ENCODE results near the gene LATS1. TPM values are rescaled to one million over a fixed set of nuclear protein-coding genes. Genes with fewer than 3 reads are reported as not detected.

The LATS1 gene
- total RNA-seq, 1 experiment from 2014 or later = 25.1 TPM

DNA sequence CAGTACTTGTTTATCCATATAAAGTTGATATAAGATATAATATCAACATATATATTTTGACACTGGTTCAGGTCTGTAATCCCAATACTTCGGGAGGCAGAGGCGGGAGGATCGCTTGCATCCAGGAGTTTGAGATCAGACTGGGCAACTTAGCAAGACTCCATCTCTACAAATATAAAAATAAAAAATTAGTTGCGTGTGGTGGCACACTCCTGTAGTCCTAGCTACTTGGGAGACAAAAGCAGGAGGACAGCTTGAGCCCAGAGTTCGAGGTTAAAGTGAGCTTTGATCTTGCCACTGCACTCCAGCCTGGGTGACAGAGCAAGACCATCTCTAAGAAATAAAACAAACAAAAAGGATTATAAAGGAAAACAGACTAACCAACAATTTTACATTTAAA, 60.5 kb downstream of the LATS1 start:
- Histone ChIP-seq H3K14ac (ENCODE audit: insufficient read depth, low read length) (no peak overlapping the region), H2AFZ (ENCODE audit: low read length) (no peak overlapping the region), H3T11ph (ENCODE audit: low read length) (no peak overlapping the region), H4K91ac (ENCODE audit: insufficient read length, low read depth, low read length) (no peak overlapping the region), H4K5ac (ENCODE audit: insufficient read length, low read depth, low read length) (no peak overlapping the region), H3K4me2 (ENCODE audit: insufficient read depth, insufficient read length, low read length) (no peak overlapping the region), H3K23me2 (ENCODE audit: insufficient read length, low read depth, low read length, poor library complexity, severe bottlenecking) (no peaks in the 10 kb centered on the region), H4K20me1 (ENCODE audit: control insufficient read depth, insufficient read depth, insufficient read length) (no peaks in the 10 kb centered on the region), H3K23ac (ENCODE audit: insufficient read length, low read depth, low read length) (no peak overlapping the region), H3K79me1 (ENCODE audit: insufficient read depth, low read depth, low read length, poor library complexity, severe bottlenecking) (no peaks in the 10 kb centered on the region), H3K4ac (ENCODE audit: low read depth, low read length) (no peak overlapping the region), H3K27ac (ENCODE audit: insufficient read length, low read depth, low read length) (no peak overlapping the region), H2BK12ac (ENCODE audit: insufficient read length, low read depth, low read length) (no peak overlapping the region), H2BK15ac (ENCODE audit: low read depth, low read length) (no peak overlapping the region), H2AK5ac (ENCODE audit: insufficient read length, low read length) (no peak overlapping the region), H3K79me2 (ENCODE audit: insufficient read depth, low read length) (no peaks in the 10 kb centered on the region), H3K9ac (ENCODE audit: extremely low read depth, insufficient read length, low read length) (no peak overlapping the region), H3K4me1 (ENCODE audit: insufficient read depth, low read length) (no peaks in the 10 kb centered on the region), H2BK20ac (ENCODE audit: low read depth, low read length, poor library complexity, severe bottlenecking) (no peak overlapping the region), H3K9me3 (ENCODE audit: control insufficient read depth, low read depth, low read length) (no peaks in the 10 kb centered on the region), H3K56ac (ENCODE audit: insufficient read length, low read depth, low read length) (no peak overlapping the region), H2BK120ac (ENCODE audit: low read depth, low read length, poor library complexity, severe bottlenecking) (no peak overlapping the region), H3K27me3 (ENCODE audit: insufficient read depth, low read length) (no peaks in the 10 kb centered on the region), H3K18ac (ENCODE audit: insufficient read length, low read depth, low read length) (no peak overlapping the region), H4K8ac (replicated peaks; ENCODE audit: insufficient read length, low read depth, low read length) (no peak overlapping the region), H2BK5ac (ENCODE audit: insufficient read length, low read length) (no peak overlapping the region)
- H3K9me3 Mint-ChIP-seq = no peaks in the 10 kb centered on the region; a peak in 1 of 5 replicates
- no peak overlapping the region for H3K27ac Mint-ChIP-seq
- H3K27me3 Mint-ChIP-seq (ENCODE audit: low read depth) = no peaks in the 10 kb centered on the region
- no peak for DNase-seq
- H3K4me3 Mint-ChIP-seq = no peak overlapping the region
- H3K36me3 Mint-ChIP-seq (ENCODE audit: insufficient read depth in 1 of 3, low read depth in 3 of 3) = peaks cover 4 to 18% (median 18%) of the 10 kb centered on the region in 3 experiments; a peak in 5 of 7 replicates
- H3K4me1 Mint-ChIP-seq = no peaks in the 10 kb centered on the region
- TF ChIP-seq CTCF (conservative IDR thresholded peaks at IDR 0.05) = no peak
- no CpG with 5 or more reads among the region's 5 CpGs for WGBS (ENCODE audit: extremely low coverage, insufficient read length, low lambda C conversion rate)
